ENCODE results near the gene SHC3. TPM values are rescaled to one million over a fixed set of nuclear protein-coding genes. Genes with fewer than 3 reads are reported as not detected.

The SHC3 gene
- polyA plus RNA-seq, 3 donors from 2014 or later: not detected

- Mint-ChIP-seq H3K4me3 (no peak overlapping the region), H3K36me3 (no peaks in the 10 kb centered on the region), H3K27me3 (ENCODE audit: low read depth in 3 of 3) (peaks cover 5 to 9% (median 7%) of the 10 kb centered on the region in 3 donors), H3K9me3 (peaks cover 0 to 2% (median 0%) of the 10 kb centered on the region in 6 donors), H3K4me1 (no peaks in the 10 kb centered on the region), H3K27ac (no peak overlapping the region)
- no peak for DNase-seq
Observed at GRCh38 chr9:89165341-89165740, 13.3 kb downstream of the SHC3 start.

GRCh38 chr9:89161221-89161620, 17.4 kb downstream of the SHC3 start:
- Mint-ChIP-seq H3K27me3 (ENCODE audit: low read depth in 3 of 3) (peaks cover 2 to 14% (median 3%) of the 10 kb centered on the region in 3 donors), H3K36me3 (peaks cover 0 to 3% (median 3%) of the 10 kb centered on the region in 3 donors), H3K9me3 (peaks cover 0 to 2% (median 0%) of the 10 kb centered on the region in 6 donors), H3K27ac (no peak overlapping the region), H3K4me1 (no peaks in the 10 kb centered on the region), H3K4me3 (no peak overlapping the region)
- DNase-seq: no peak

DNA sequence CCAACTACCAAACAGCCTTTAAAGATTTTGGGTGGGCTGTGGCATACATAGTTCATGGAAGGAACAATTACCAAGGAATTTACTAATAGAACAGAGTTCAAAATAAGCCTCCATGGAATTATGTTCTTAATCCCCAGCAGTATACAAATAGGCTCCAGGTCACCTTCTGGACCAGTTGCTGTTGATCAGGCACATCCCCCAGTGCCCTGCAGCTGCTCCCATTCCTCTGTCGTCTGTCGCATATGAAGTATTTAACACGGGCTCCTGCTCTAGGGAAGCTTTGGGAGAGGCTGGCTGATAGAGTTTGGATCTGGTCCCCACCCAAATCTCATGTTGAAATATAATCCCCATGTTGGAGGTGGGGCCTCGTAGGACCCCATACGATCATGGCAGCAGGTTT, 17.8 kb downstream of the SHC3 start:
- Mint-ChIP-seq H3K27me3 (ENCODE audit: low read depth in 3 of 3) (peaks cover 0 to 14% (median 0%) of the 10 kb centered on the region in 3 donors), H3K4me3 (no peak overlapping the region), H3K9me3 (peaks cover 0 to 2% (median 0%) of the 10 kb centered on the region in 6 donors), H3K36me3 (peaks cover 0 to 3% (median 3%) of the 10 kb centered on the region in 3 donors), H3K4me1 (no peaks in the 10 kb centered on the region), H3K27ac (no peak overlapping the region)
- DNase-seq: no peak

DNA sequence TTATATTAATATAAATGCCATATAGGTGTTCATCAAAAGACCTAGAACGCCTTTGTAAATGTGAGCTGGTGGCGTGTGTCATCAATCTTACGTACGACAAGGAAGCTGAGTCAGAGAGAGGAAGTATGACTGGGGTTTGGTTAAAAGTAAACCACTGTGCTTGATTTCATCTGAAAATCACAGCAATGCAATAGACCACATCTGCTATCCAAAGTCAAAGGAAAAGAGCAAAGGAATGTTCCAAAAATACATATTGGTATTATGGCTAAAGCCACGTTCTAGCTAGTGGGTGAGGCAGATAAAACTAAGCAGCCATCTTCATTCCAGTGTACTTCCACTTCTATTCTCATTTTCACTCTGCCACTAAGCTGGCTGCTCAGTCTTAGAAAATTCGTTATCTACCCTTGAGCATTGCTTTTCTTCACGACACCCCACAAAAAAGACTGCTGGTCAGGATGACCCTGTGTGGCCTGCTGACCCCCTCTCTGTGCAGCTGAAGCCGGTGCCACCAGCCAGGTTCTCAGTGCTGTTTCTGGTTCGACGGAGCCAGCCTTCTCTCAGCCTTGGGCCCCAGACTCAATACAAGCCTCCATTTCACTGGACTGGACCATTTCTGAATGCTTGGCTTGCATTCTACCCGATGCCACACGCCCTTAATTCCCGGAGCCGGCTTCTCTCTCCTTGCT, 23.8 kb downstream of the SHC3 start:
- peaks cover 2 to 17% (median 5%) of the 10 kb centered on the region in 3 donors for H3K27me3 Mint-ChIP-seq (ENCODE audit: low read depth in 3 of 3)
- DNase-seq: no peak

DNA sequence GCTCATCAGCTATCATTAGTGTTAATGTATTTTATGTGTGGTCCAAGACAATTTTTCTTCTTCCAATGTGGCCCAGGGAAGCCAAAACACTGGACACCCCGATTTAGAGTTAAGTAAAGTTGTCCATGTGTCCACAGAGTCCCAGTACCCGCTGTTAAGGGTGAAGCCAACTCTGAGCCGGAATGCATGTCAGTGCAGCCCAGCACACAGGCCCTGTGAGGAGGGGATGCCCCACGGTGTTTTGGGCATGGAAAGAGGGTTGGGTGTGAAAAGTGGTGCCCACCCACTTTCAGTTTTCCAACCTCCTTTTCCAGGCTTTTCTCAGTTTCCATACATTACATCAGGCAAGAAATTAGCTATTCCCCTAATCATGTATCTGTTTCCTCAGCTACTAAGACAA, 24.4 kb downstream of the SHC3 start:
- Mint-ChIP-seq H3K27ac (no peak overlapping the region), H3K27me3 (ENCODE audit: low read depth in 3 of 3) (peaks cover 2 to 11% (median 5%) of the 10 kb centered on the region in 3 donors), H3K9me3 (peaks cover 0 to 2% (median 0%) of the 10 kb centered on the region in 6 donors), H3K36me3 (no peaks in the 10 kb centered on the region), H3K4me3 (no peak overlapping the region), H3K4me1 (no peaks in the 10 kb centered on the region)
- DNase-seq: no peak

More for the DNA sequence above, 23.8 kb downstream of the SHC3 start:
- peaks cover 0 to 1% (median 0%) of the 10 kb centered on the region in 6 donors for H3K9me3 Mint-ChIP-seq
- H3K4me3 Mint-ChIP-seq: no peak overlapping the region
- no peaks in the 10 kb centered on the region for H3K36me3 Mint-ChIP-seq
- no peak overlapping the region for H3K27ac Mint-ChIP-seq
- no peaks in the 10 kb centered on the region for H3K4me1 Mint-ChIP-seq

- Mint-ChIP-seq H3K9me3 (peaks cover 0 to 2% (median 0%) of the 10 kb centered on the region in 6 donors), H3K4me1 (no peaks in the 10 kb centered on the region), H3K4me3 (no peak overlapping the region), H3K36me3 (no peaks in the 10 kb centered on the region), H3K27ac (no peak overlapping the region), H3K27me3 (ENCODE audit: low read depth in 3 of 3) (peaks cover 2 to 11% (median 5%) of the 10 kb centered on the region in 3 donors)
- no peak for DNase-seq
Observed at GRCh38 chr9:89153232-89154017, 25.2 kb downstream of the SHC3 start.

- Mint-ChIP-seq H3K27me3 (ENCODE audit: low read depth in 3 of 3) (peaks cover 1 to 15% (median 5%) of the 10 kb centered on the region in 3 donors), H3K4me3 (no peak overlapping the region), H3K27ac (no peak overlapping the region), H3K36me3 (no peaks in the 10 kb centered on the region), H3K4me1 (no peaks in the 10 kb centered on the region), H3K9me3 (peaks cover 0 to 6% (median 0%) of the 10 kb centered on the region in 6 donors)
- DNase-seq: no peak
Observed at GRCh38 chr9:89149726-89150125, 28.9 kb downstream of the SHC3 start.

- H3K36me3 Mint-ChIP-seq: no peaks in the 10 kb centered on the region
- no peak overlapping the region for H3K27ac Mint-ChIP-seq
- H3K27me3 Mint-ChIP-seq (ENCODE audit: low read depth in 3 of 3): peaks cover 0 to 4% (median 1%) of the 10 kb centered on the region in 3 donors
- no peak for DNase-seq
- H3K9me3 Mint-ChIP-seq: peaks cover 0 to 11% (median 0%) of the 10 kb centered on the region in 6 donors
- H3K4me1 Mint-ChIP-seq: no peaks in the 10 kb centered on the region
- H3K4me3 Mint-ChIP-seq: no peak overlapping the region
Observed at GRCh38 chr9:89145097-89145496, 33.5 kb downstream of the SHC3 start.

- H3K27ac Mint-ChIP-seq: no peak overlapping the region
- no peak for DNase-seq
- H3K36me3 Mint-ChIP-seq: no peaks in the 10 kb centered on the region
- H3K27me3 Mint-ChIP-seq (ENCODE audit: low read depth in 3 of 3): peaks cover 0 to 4% (median 1%) of the 10 kb centered on the region in 3 donors
- H3K9me3 Mint-ChIP-seq: peaks cover 0 to 9% (median 0%) of the 10 kb centered on the region in 6 donors
- H3K4me3 Mint-ChIP-seq: no peak overlapping the region
- H3K4me1 Mint-ChIP-seq: no peaks in the 10 kb centered on the region
Observed at GRCh38 chr9:89144238-89144637, 34.4 kb downstream of the SHC3 start.

DNA sequence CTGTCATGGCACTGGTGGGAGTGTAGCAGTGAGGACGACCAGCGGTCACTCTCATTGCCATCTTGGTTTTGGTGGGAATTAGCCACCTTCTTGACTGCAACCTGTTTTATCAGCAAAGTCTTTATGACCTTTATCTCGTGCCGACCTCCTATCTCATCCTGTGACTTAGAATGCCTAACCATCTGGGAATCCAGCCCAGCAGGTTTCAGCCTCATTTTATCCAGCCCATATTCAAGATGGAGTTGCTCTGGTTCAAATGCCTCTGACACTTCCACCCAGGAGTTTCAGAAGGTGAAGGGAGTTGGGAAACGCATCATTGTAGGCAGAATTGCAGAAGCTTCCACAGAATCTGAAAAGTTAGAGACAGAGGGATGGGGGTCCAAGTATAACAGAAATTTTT, 35.4 kb downstream of the SHC3 start:
- Mint-ChIP-seq H3K4me1 (no peaks in the 10 kb centered on the region), H3K9me3 (peaks cover 0 to 9% (median 0%) of the 10 kb centered on the region in 6 donors), H3K4me3 (no peak overlapping the region), H3K36me3 (no peaks in the 10 kb centered on the region), H3K27me3 (ENCODE audit: low read depth in 3 of 3) (peaks cover 0 to 4% (median 1%) of the 10 kb centered on the region in 3 donors), H3K27ac (no peak overlapping the region)
- DNase-seq: no peak

DNA sequence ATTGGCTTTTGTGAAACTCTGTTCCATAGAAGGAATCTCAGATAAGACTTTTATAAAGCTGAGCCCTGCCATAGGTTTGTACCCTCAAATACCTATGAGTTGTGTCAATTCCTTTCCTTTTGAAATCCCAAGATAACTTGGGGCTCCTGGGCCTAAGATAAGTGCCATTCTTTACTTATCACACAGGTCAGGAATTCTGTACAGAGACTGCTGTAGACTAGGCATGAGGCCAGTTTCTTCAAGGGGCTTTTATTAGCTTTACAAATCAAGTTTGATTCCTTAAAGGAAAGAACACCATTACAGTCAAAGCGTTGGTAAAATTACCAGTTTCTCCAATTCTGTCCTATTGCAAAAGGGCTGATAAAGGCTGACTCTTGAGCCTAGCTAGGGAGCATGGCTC, 39.2 kb downstream of the SHC3 start:
- H3K9me3 Mint-ChIP-seq: peaks cover 0 to 8% (median under 1%) of the 10 kb centered on the region in 6 donors
- H3K4me3 Mint-ChIP-seq: no peak overlapping the region
- no peaks in the 10 kb centered on the region for H3K27me3 Mint-ChIP-seq (ENCODE audit: low read depth in 3 of 3)
- no peaks in the 10 kb centered on the region for H3K4me1 Mint-ChIP-seq
- no peak overlapping the region for H3K27ac Mint-ChIP-seq
- H3K36me3 Mint-ChIP-seq: no peaks in the 10 kb centered on the region
- no peak for DNase-seq

DNA sequence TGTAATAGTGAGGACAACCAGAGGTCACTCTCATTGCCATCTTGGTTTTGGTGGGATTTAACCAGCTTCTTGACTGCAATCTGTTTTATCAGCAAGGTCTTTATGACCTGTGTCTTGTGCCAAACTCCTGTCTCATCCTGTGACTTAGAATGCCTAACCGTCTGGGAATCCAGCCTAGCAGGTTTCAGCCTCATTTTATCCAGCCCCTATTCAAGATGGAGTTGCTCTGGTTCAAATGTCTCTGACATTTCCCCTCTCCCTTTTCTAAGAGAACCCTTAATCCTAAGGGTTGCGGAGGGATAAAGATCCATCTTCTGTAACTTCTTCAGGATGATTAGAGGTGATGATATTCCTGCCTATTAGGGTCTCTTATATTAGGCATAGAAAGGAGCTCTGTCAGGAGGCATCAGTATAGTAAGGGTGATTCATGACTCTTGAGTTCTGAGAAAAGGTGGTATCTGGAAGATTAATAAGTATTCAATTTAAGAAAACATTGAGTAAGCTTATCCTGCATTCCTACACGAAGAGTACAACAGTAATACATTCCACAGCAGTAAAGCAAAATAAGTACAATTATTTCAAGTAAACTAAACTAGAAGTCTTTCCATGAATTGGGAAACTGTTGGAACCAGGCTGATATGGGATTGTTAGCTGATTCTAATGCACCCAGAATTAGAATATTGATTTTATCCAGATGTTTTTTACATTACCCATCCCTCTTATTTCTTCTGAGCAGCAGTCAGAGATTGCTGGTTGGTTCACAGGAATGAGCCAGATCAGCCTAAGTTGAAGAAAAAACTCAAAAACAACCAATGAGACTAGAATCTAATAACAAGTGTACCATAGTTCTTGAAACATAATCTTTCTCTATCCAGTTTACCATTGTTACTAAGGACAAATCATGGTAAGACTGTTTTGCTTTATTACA, 39.9 kb downstream of the SHC3 start:
- H3K4me3 Mint-ChIP-seq: no peak overlapping the region
- no peaks in the 10 kb centered on the region for H3K4me1 Mint-ChIP-seq
- no peaks in the 10 kb centered on the region for H3K27me3 Mint-ChIP-seq (ENCODE audit: low read depth in 3 of 3)
- peaks cover 0 to 8% (median 4%) of the 10 kb centered on the region in 6 donors for H3K9me3 Mint-ChIP-seq
- H3K36me3 Mint-ChIP-seq: no peaks in the 10 kb centered on the region
- H3K27ac Mint-ChIP-seq: no peak overlapping the region
- DNase-seq: no peak

Measured in immature natural killer cell (primary cell).